Activated CD8-positive, alpha-beta T cell treated with anti-CD3 and anti-CD28 coated beads, Interleukin-2, amount 10 ng/mL, durations not matched to agents 7 days and 5 days (primary cell): Measurements from ENCODE around the gene SEMA5B. TPM values are rescaled to one million over a fixed set of nuclear protein-coding genes. Genes with fewer than 3 reads are reported as not detected.

Experiments
- ATAC-seq: fragments of 150-1000 bp; cut with Tn5 transposase; one replicate; pipeline ENCODE4 v1.10.0; 2021; ENCODE audit warnings: moderate library complexity
- CTCF ChIA-PET: fragments of 350-600 bp; sonication (Branson Sonifier 250); formaldehyde crosslinking; loops from one replicate; lab custom pipeline; 2021; ENCODE audit warnings: antibody characterized with exemption; lab: Charles Lee
- POLR2A ChIA-PET: fragments of 350-600 bp; sonication (Branson Sonifier 250); formaldehyde crosslinking; loops from one replicate; lab custom pipeline; 2021; ENCODE audit warnings: antibody characterized with exemption; lab: Charles Lee
- DNase-seq: peaks from one replicate; pipeline ENCODE4 v3.0.0-alpha.2; 2020
- H3K27ac Mint-ChIP-seq: one replicate; pipeline ENCODE4 v1.8.0; 2021; ENCODE audit warnings: mild to moderate bottlenecking, mixed read lengths
- H3K27me3 Mint-ChIP-seq: one replicate; pipeline ENCODE4 v1.8.0; 2021; ENCODE audit warnings: low read depth, mixed read lengths
- H3K36me3 Mint-ChIP-seq: one replicate; pipeline ENCODE4 v1.8.0; 2021; ENCODE audit warnings: low read depth, mixed read lengths
- H3K4me1 Mint-ChIP-seq: one replicate; pipeline ENCODE4 v1.8.0; 2021; ENCODE audit warnings: low read depth, mixed read lengths
- H3K4me3 Mint-ChIP-seq: one replicate; pipeline ENCODE4 v1.8.0; 2021; ENCODE audit warnings: mild to moderate bottlenecking, mixed read lengths
- H3K9me3 Mint-ChIP-seq: one replicate; pipeline ENCODE4 v1.8.0; 2022; ENCODE audit warnings: mixed read lengths; ENCODE audit not compliant: insufficient read depth
- total RNA-seq, 2 experiments: library from RNA; stranded (reverse); gene quantifications; one replicate each; pipeline ENCODE4 v1.2.3, GENCODE V29; 2021

SEMA5B gene
- total RNA-seq, 2 experiments from 2014 or later, result not detected

DNA sequence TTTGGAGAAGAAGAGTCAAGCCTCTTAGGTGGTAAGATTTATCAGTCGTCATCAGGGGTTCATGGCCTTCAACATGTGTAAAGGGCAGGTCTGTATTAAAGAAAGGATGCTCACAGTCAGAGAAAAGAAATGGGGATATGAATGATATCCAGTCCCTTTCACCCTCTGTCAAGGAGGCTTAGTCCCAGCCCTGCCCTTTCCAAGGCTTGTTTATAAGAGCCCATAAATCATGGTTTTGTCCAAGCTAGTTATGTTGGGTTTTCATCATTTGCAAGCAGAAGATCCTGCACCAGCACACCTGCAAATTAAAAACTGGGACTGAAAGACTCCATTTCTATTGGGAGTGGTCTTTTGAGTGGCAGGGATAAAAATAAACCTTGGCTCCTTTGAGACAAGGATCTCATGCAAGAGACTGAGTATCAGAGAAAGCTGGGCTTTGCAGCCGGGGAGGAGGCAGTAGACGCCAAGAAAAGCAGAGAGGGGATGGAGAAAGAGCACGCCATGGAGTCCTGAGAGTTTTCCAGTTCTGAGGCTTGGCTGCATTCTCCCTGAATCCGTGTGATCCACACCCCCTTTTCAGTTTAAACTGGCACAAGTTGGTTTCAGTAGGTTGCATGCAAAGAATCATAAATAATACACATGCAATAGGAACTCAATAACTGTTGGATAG, 26.7 kb upstream of the SEMA5B start:
- peaks cover 22% of the 10 kb centered on the region for H3K27me3 Mint-ChIP-seq
- no peak overlapping the region for H3K4me3 Mint-ChIP-seq
- ATAC-seq (no peak), DNase-seq (no peak)
- H3K9me3 Mint-ChIP-seq, result no peaks in the 10 kb centered on the region
- no peaks in the 10 kb centered on the region for H3K4me1 Mint-ChIP-seq
- ChIA-PET CTCF (no interaction called here), POLR2A (no interaction called here)
- H3K36me3 Mint-ChIP-seq, result no peaks in the 10 kb centered on the region
- no peak overlapping the region for H3K27ac Mint-ChIP-seq

DNA sequence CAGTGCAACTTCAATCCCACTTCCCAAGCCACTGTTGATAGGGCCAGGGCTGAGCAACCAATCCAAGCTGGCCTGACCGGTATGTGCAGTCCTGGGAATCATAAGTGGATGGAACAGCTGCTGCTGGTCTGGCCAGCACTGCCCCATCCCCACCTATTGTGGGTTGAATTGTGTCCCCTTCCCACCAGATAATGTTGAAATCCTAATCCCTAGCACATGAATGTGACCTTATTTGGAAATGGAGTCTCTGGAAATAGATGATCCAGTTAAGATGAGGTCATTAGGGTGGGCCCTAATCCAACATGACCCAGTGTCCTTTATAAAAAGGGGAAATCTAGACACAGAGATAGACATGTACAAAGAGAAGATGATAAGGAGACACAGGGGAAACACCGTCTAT, 25.5 kb upstream of the SEMA5B start:
- Mint-ChIP-seq H3K36me3 (no peaks in the 10 kb centered on the region), H3K9me3 (no peaks in the 10 kb centered on the region), H3K27me3 (peaks cover 26% of the 10 kb centered on the region), H3K27ac (no peak overlapping the region), H3K4me1 (no peaks in the 10 kb centered on the region), H3K4me3 (no peak overlapping the region)
- ChIA-PET CTCF (interaction anchor here (0.9 kb wide), 1 partner anchor 27 kb away, joined by 4 read pairs; no protein-coding TSS in a partner anchor), POLR2A (no interaction called here)
- no peak for DNase-seq
- ATAC-seq, result no peak

DNA sequence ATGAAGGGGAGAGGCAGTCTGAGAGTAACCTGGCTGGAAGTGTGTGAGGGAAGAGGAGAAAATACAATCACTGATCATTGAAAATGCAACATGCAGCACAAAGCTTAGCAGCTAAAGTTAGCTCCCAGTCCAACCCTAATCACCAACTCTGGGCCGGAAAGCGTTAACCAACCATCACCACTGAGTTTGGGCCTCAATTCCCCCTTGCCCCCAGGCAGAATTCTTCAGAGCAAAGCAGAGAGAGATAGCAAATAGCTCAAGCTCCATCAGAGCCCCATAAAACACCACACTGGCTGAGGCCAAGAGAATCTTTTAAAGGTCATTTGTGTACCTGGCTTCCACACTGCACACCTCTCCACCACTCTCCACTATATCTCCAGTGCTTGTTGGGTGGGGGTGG, 23.1 kb upstream of the SEMA5B start:
- Mint-ChIP-seq H3K4me3 (no peak overlapping the region), H3K9me3 (no peaks in the 10 kb centered on the region), H3K36me3 (no peaks in the 10 kb centered on the region), H3K27ac (no peak overlapping the region), H3K4me1 (no peaks in the 10 kb centered on the region), H3K27me3 (peaks cover 26% of the 10 kb centered on the region)
- CTCF ChIA-PET, result interaction anchor here (1.1 kb wide), 1 partner anchor 26 kb away, joined by 3 read pairs; no protein-coding TSS in a partner anchor
- POLR2A ChIA-PET, result no interaction called here
- DNase-seq, result no peak
- no peak for ATAC-seq

DNA sequence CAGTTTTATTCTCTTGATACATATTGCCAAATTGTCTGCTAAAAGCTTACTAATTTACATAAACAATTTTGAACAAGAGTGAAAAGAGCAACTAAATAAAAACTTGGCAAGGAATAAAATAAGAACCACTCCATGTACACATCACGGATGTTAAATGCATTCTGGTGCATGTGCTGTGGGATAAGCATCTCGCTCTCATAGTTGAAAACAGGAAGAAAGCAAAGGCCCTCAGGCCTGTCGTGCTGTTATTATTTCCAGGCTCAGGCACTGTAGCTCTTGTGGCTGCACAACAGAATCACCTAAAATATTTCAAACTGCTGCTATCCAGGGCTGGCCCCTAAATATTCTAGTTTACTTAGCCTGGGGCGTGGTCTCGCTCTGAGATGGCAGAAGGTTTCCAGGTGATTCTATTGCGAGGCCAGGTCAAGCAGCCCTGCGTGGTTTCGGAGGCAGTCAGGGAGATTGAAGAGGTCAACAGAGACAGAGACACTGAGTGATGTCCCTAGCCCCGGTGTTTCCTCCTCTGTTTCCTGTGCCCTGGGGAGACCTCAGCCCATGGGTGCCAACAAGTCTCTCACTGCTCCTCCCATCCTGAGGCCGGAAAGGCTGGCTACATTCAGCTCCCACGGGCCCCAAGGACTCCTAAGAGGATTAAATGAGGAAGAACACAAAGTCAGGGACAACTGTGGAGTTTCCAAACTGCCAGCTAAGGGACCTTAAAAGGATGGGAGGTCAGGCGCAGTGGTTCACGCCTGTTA, 21.1 kb upstream of the SEMA5B start:
- DNase-seq, result no peak
- Mint-ChIP-seq H3K27me3 (peaks cover 22% of the 10 kb centered on the region), H3K27ac (no peak overlapping the region), H3K4me3 (no peak overlapping the region), H3K9me3 (no peaks in the 10 kb centered on the region), H3K4me1 (no peaks in the 10 kb centered on the region), H3K36me3 (no peaks in the 10 kb centered on the region)
- POLR2A ChIA-PET, result no interaction called here
- no peak for ATAC-seq
- CTCF ChIA-PET, result no interaction called here

DNA sequence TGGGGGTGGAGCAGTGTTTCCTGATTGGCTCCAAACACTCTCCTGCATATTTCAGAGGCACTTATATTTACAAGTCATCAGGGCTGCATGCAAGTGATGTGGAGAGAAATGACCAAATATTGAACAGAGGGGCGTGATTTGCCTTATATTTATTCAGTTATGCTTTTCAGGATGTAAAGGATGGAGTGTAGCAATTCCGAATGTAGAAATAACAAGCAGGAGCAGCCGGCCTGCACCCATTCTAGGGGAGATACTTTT, 19.4 kb upstream of the SEMA5B start:
- ATAC-seq, result no peak
- H3K9me3 Mint-ChIP-seq, result no peaks in the 10 kb centered on the region
- peaks cover 18% of the 10 kb centered on the region for H3K27me3 Mint-ChIP-seq
- no peak overlapping the region for H3K27ac Mint-ChIP-seq
- H3K36me3 Mint-ChIP-seq, result no peaks in the 10 kb centered on the region
- H3K4me3 Mint-ChIP-seq, result no peak overlapping the region
- H3K4me1 Mint-ChIP-seq, result no peaks in the 10 kb centered on the region
- DNase-seq, result no peak
- ChIA-PET POLR2A (no interaction called here), CTCF (interaction anchor here (1.4 kb wide), 1 partner anchor 20 kb away, joined by 4 read pairs; the partner anchor contains the start of gene SEMA5B)

DNA sequence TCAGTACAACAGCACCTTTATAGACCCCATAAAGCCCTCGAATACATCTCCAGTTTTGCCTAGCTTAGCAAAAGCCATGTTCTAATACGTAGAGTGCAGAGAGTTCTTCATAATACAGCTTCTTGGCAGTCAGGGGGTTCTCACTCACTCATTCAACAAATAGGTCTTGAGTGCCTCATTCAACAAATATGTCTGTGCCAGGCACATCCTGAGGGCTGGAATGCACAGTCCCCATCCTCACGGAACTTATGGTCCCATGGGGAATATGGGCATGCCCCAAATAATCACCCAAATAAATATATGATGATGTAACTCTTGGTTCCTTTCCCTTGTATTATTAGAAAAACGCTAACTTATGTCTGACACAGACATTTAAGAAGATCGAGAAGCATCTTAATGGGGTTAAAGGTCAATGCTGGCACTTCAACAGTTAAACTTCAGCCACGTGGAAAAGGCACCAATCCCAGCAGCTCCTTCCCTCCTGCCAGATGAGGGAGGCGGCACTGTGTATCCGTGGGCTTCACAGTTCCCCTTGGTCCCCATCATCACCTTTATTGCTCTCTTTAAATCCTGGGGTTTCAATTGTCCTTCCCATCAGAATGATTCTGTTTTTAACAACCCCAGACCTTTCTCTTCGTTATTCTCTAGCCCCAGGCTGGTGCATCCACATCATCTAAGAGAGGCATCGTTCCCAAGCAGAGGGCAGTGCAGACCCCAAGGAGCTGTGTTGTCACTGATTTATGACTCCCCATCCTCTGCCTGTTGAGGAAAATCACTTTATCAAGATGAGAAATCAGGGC, 18.9 kb upstream of the SEMA5B start:
- CTCF ChIA-PET, result interaction anchor here (1.4 kb wide), 1 partner anchor 19 kb away, joined by 4 read pairs; the partner anchor contains the start of gene SEMA5B
- DNase-seq, result no peak
- Mint-ChIP-seq H3K27me3 (peaks cover 16% of the 10 kb centered on the region), H3K27ac (no peak overlapping the region), H3K36me3 (no peaks in the 10 kb centered on the region), H3K9me3 (no peaks in the 10 kb centered on the region), H3K4me1 (no peaks in the 10 kb centered on the region), H3K4me3 (no peak overlapping the region)
- POLR2A ChIA-PET, result no interaction called here
- no peak for ATAC-seq

DNA sequence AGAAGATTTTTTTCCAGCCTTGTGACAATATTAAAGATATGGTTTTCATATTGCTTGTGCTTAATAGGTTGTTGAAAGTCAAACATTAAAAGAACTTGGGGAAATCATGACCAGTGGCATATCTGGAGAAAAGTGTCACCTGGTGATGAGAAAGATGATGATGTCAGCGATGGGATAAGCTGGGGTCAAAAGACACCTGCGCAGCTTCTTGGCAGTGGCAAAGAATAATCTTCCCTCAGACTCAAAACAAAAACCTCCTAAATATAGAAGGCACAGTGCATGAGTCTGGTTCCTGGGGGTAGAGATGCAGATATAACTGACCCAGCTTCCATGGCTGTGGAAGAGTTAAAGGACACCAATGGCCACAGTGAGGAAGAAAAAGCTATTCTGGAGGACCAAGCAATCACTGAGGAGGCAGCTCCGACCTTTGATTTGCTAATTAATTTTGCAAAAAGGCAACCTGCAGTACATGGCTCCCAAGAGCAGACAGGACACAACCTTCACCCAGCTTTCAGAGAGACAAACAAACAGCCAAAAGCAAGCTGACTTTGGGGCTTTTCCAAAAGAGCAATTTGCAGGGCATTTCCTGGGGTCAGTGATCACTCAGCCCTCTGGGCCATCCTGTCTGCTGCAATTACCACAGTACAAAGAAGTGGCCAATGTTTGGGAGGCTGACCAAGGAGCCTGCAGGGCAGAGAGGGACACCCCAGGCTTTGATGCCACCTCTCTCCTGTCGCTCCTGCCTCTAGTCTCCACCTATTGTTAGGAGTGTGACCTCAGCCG, 17.6 kb upstream of the SEMA5B start:
- Mint-ChIP-seq H3K27ac (no peak overlapping the region), H3K4me3 (no peak overlapping the region), H3K4me1 (no peaks in the 10 kb centered on the region), H3K9me3 (no peaks in the 10 kb centered on the region), H3K27me3 (peaks cover 15% of the 10 kb centered on the region), H3K36me3 (no peaks in the 10 kb centered on the region)
- no peak for DNase-seq
- POLR2A ChIA-PET, result interaction anchor here (0.6 kb wide), 1 partner anchor 453 kb away, joined by 3 read pairs; no protein-coding TSS in a partner anchor
- ATAC-seq, result no peak
- CTCF ChIA-PET, result interaction anchor here (0.8 to 1.9 kb wide), 3 partner anchors 13 to 22 kb away, joined by 3 to 5 read pairs (median 4); no protein-coding TSS in a partner anchor

DNA sequence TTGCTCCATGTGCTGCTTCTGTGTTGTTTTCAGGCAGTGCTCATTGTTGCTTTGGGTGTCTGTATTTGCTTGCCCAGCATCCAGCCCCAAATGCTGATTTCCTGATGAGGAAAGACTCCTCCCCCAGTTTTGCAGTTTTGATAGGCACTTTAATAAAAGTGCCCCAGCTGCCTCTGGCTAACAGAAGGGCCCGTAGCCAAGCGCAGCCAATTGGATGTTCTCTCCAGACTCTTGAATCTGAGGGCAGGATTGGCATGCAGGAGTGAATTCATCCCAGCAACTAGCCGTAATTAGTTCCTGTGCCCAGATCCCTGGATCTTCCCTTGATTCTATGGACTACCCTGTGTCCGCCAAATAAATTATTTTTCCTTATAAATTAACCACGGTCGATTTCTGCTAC, 14.8 kb upstream of the SEMA5B start:
- CTCF ChIA-PET, result no interaction called here
- Mint-ChIP-seq H3K4me3 (no peak overlapping the region), H3K36me3 (no peaks in the 10 kb centered on the region), H3K9me3 (no peaks in the 10 kb centered on the region), H3K27ac (no peak overlapping the region), H3K27me3 (peaks cover 30% of the 10 kb centered on the region), H3K4me1 (no peaks in the 10 kb centered on the region)
- no peak for ATAC-seq
- DNase-seq, result no peak
- POLR2A ChIA-PET, result no interaction called here

DNA sequence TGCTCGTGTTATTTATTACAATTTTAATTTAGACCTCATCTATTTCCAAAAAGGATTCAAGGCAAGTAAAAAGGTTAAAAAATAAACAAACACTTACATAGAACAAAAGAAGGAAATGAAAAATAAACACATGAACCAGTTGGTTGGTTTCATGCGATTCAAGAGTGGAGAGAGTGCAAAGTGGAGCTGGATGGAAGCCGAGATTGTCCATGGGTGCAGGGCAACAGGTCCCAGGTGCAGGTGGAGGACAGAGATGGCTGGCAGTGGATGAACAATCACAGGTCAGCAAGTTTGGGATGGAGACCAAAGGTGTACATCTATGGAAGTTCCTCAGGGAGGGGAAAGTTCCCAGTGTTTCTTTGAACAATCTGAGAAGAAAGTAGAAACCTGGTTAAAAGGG, 11.6 kb upstream of the SEMA5B start:
- Mint-ChIP-seq H3K4me1 (no peaks in the 10 kb centered on the region), H3K9me3 (no peaks in the 10 kb centered on the region), H3K27ac (no peak overlapping the region), H3K4me3 (no peak overlapping the region), H3K36me3 (no peaks in the 10 kb centered on the region), H3K27me3 (peaks cover 55% of the 10 kb centered on the region)
- POLR2A ChIA-PET, result no interaction called here
- ATAC-seq (no peak), DNase-seq (no peak)
- CTCF ChIA-PET, result no interaction called here

DNA sequence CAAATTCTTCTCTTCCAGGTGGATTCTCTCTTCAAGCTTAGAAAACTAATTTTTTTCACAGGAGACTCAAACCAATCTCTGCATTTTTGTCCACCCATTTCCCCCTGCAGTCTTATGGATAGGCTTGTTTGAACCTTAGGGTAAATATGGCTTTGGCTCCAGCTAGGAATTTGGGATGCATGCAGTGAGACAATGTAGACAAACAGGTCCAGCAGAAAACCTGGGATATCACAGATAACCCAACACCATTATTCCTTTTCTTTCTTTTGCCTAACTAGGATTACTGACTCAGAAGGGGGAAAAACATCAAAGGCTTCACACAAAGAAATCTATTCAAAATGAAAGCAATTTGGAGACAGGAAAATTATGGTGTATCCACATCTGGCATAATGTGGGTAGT, 11.2 kb upstream of the SEMA5B start:
- ChIA-PET CTCF (interaction anchor here (1.3 kb wide), 1 partner anchor 11 kb away, joined by 3 read pairs; the partner anchor contains the start of gene SEMA5B), POLR2A (no interaction called here)
- no peak overlapping the region for H3K4me3 Mint-ChIP-seq
- H3K36me3 Mint-ChIP-seq, result no peaks in the 10 kb centered on the region
- H3K27ac Mint-ChIP-seq, result no peak overlapping the region
- no peak for DNase-seq
- H3K4me1 Mint-ChIP-seq, result no peaks in the 10 kb centered on the region
- no peaks in the 10 kb centered on the region for H3K9me3 Mint-ChIP-seq
- peaks cover 58% of the 10 kb centered on the region for H3K27me3 Mint-ChIP-seq
- no peak for ATAC-seq

DNA sequence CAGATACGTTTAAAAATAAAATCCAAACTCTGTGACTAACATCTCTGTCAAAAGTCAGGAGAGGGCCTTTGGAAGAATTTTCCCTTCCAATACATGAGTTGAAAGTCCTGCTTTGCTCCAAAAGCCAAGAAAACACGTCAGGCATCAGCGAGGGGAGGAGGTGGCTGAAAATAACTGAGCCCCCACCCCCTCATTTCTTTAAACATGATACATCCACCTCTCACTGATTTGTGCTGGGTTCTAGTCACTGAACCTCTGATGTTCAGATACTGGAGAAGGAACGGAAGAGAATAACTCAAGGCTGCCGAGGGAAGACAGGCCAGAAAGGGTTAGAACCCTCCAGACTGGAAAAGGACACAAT, 9.4 kb upstream of the SEMA5B start:
- Mint-ChIP-seq H3K9me3 (no peaks in the 10 kb centered on the region), H3K27me3 (peaks cover 59% of the 10 kb centered on the region), H3K36me3 (no peaks in the 10 kb centered on the region), H3K4me3 (no peak overlapping the region), H3K4me1 (no peaks in the 10 kb centered on the region), H3K27ac (no peak overlapping the region)
- CTCF ChIA-PET, result interaction anchor here (0.6 kb wide), 1 partner anchor 193 kb away, joined by 3 read pairs; no protein-coding TSS in a partner anchor
- POLR2A ChIA-PET, result no interaction called here
- ATAC-seq (no peak), DNase-seq (no peak)
